Colonic mucosa (tissue), 4 donors: ENCODE results near the gene THSD7B. TPM values are rescaled to one million over a fixed set of nuclear protein-coding genes. Genes with fewer than 3 reads are reported as not detected.

Source experiments
- DNase-seq: peaks from one replicate; pipeline ENCODE4 v3.0.0-alpha.2; 2020
- H3K27ac ChIP-seq: fragments of 200-600 bp; one replicate; pipeline ENCODE4 v1.8.0; 2021
- H3K27me3 ChIP-seq: fragments of 200-600 bp; one replicate; pipeline ENCODE4 v1.8.0; 2021
- H3K36me3 ChIP-seq: fragments of 200-600 bp; one replicate; pipeline ENCODE4 v1.8.0; 2021
- H3K4me1 ChIP-seq: fragments of 200-600 bp; one replicate; pipeline ENCODE4 v1.8.0; 2021; ENCODE audit warnings: mild to moderate bottlenecking
- H3K4me3 ChIP-seq: fragments of 200-600 bp; one replicate; pipeline ENCODE4 v1.8.0; 2021
- H3K9ac ChIP-seq, 2 donors: one replicate each; pipeline ENCODE4 v1.7.0; 2013; ENCODE audit warnings: control low read depth in 2 of 2, low read depth in 2 of 2, low read length in 2 of 2
- H3K9me3 ChIP-seq: fragments of 200-600 bp; one replicate; pipeline ENCODE4 v1.8.0; 2021
- CTCF ChIP-seq: fragments of 200-600 bp; IDR thresholded peaks from one replicate; pipeline ENCODE4 v1.8.0; 2022; ENCODE audit warnings: antibody characterized with exemption, mild to moderate bottlenecking
- intact Hi-C: fragments of 100-400 bp; cut with DNase I; formaldehyde crosslinking; loops from one replicate; pipeline ENCODE4 v1.14.1; 2022
- total RNA-seq, 2 donors: library from RNA; stranded (reverse); fragmentation: NEBNext Ultra II Directional in 1 of 2; extraction: Animal tissue kit (Norgen Biotek cat#: 25700) in 1 of 2; gene quantifications; one replicate each; pipeline ENCODE4 v1.2.1, GENCODE V29; 2021
- donor health status: healthy.
- donor health status: DM: no; HTN: no; CAD: no.
- donor health status: DM: no; HTN: no; CAD: no.

Gene THSD7B
- total RNA-seq, 2 donors from 2014 or later, result 0.05 to 0.29 TPM

- Histone ChIP-seq H3K27ac (no peak overlapping the region), H3K4me1 (no peaks in the 10 kb centered on the region), H3K4me3 (no peak overlapping the region), H3K27me3 (no peaks in the 10 kb centered on the region), H3K9ac (no peak overlapping the region), H3K9me3 (no peaks in the 10 kb centered on the region), H3K36me3 (no peaks in the 10 kb centered on the region)
- no peak for DNase-seq
- intact Hi-C loops, result no loop called here
- no peak for TF ChIP-seq CTCF
Observed at GRCh38 chr2:137115081-137115794, 349.9 kb downstream of the THSD7B start.

GRCh38 chr2:137115795-137116089 is 350.4 kb downstream of the THSD7B start:
- H3K9ac ChIP-seq, result no peak overlapping the region
- H3K36me3 ChIP-seq, result no peaks in the 10 kb centered on the region
- H3K4me1 ChIP-seq, result no peaks in the 10 kb centered on the region
- H3K27me3 ChIP-seq, result no peaks in the 10 kb centered on the region
- TF ChIP-seq CTCF, result no peak
- intact Hi-C loops, result no loop called here
- H3K9me3 ChIP-seq, result no peaks in the 10 kb centered on the region
- no peak for DNase-seq
- H3K4me3 ChIP-seq, result no peak overlapping the region
- no peak overlapping the region for H3K27ac ChIP-seq

- Histone ChIP-seq H3K4me3 (no peak overlapping the region), H3K27ac (no peak overlapping the region), H3K4me1 (no peaks in the 10 kb centered on the region), H3K36me3 (no peaks in the 10 kb centered on the region), H3K9ac (no peak overlapping the region), H3K27me3 (no peaks in the 10 kb centered on the region), H3K9me3 (no peaks in the 10 kb centered on the region)
- DNase-seq, result no peak
- intact Hi-C loops, result no loop called here
- no peak for TF ChIP-seq CTCF
Observed at GRCh38 chr2:137117385-137117784, 352.0 kb downstream of the THSD7B start.

- intact Hi-C loops, result no loop called here
- DNase-seq, result no peak
- Histone ChIP-seq H3K4me1 (no peaks in the 10 kb centered on the region), H3K4me3 (no peak overlapping the region), H3K9ac (no peak overlapping the region), H3K27ac (no peak overlapping the region), H3K27me3 (no peaks in the 10 kb centered on the region), H3K9me3 (no peaks in the 10 kb centered on the region), H3K36me3 (no peaks in the 10 kb centered on the region)
- TF ChIP-seq CTCF, result no peak
Observed at GRCh38 chr2:137118140-137118539, 352.8 kb downstream of the THSD7B start.

GRCh38 chr2:137123226-137123625 is 357.9 kb downstream of the THSD7B start:
- Histone ChIP-seq H3K36me3 (no peaks in the 10 kb centered on the region), H3K4me3 (no peak overlapping the region), H3K9me3 (no peaks in the 10 kb centered on the region), H3K4me1 (no peaks in the 10 kb centered on the region), H3K27ac (no peak overlapping the region), H3K9ac (no peak overlapping the region), H3K27me3 (no peaks in the 10 kb centered on the region)
- DNase-seq, result no peak
- TF ChIP-seq CTCF, result no peak
- intact Hi-C loops, result no loop called here
